NCI-H526 treated with DMSO at 0.1 percent for 48 hours (cell line): ENCODE measurements around the gene SIX5.
A peak's percentile ranks its signal among the peaks of the same experiment; 100 is the strongest.
"Not testable (repeated sequence)": the region's sequence is repeated elsewhere in the genome, so short reads cannot be mapped to it uniquely, and the experiment has no call there.

ENCODE experiments used
- DNase-seq: peaks from one replicate; lab custom pipeline; 2025; lab: John Stamatoyannopoulos, UW

SIX5 gene

GRCh38 chr19:45754323-45754722 lies 14.7 kb downstream of the SIX5 start:
- DNase-seq, result no peak

GRCh38 chr19:45753548-45753947 lies 15.5 kb downstream of the SIX5 start:
- DNase-seq, result no peak

GRCh38 chr19:45752639-45753038 lies 16.4 kb downstream of the SIX5 start:
- no peak for DNase-seq

GRCh38 chr19:45751483-45751882 lies 17.6 kb downstream of the SIX5 start:
- DNase-seq, result not testable (repeated sequence)

- no peak for DNase-seq
These were observed 21.5 kb downstream of the SIX5 start for GRCh38 chr19:45747513-45747912.

GRCh38 chr19:45746866-45747265 lies 22.2 kb downstream of the SIX5 start:
- no peak for DNase-seq

- DNase-seq, result no peak
These were observed 23.4 kb downstream of the SIX5 start for GRCh38 chr19:45745606-45746005.

- DNase-seq, result no peak
These were observed 26.1 kb downstream of the SIX5 start for GRCh38 chr19:45742969-45743368.

GRCh38 chr19:45739498-45740439 lies 29.3 kb downstream of the SIX5 start:
- DNase-seq, result no peak

GRCh38 chr19:45733160-45733810 lies 35.8 kb downstream of the SIX5 start, which contains the start of gene MEIOSIN:
Gene MEIOSIN, plus strand, starts transcription at chr19:45733439. Its CDS starts 1,938 bp downstream, at chr19:45735377.
- no peak for DNase-seq

- peak; percentile 97 for DNase-seq
These were observed 38.4 kb downstream of the SIX5 start, which contains the start of gene FBXO46 for GRCh38 chr19:45730368-45731288. Gene FBXO46, minus strand, starts transcription at chr19:45730896. Its CDS starts 17,401 bp downstream, at chr19:45713495.

- no peak for DNase-seq
These were observed 39.2 kb downstream of the SIX5 start for GRCh38 chr19:45729800-45730290.

GRCh38 chr19:45728683-45729082 lies 40.4 kb downstream of the SIX5 start:
- DNase-seq, result not testable (repeated sequence)

- DNase-seq, result not testable (repeated sequence)
These were observed 49.0 kb downstream of the SIX5 start for GRCh38 chr19:45720065-45720464.

GRCh38 chr19:45717983-45718650 lies 50.9 kb downstream of the SIX5 start:
- no peak for DNase-seq

- peak; percentile 96 for DNase-seq
These were observed 51.7 kb downstream of the SIX5 start for GRCh38 chr19:45717131-45717982.

GRCh38 chr19:45716359-45717130 lies 52.5 kb downstream of the SIX5 start:
- DNase-seq, result no peak

- DNase-seq, result no peak
These were observed 53.9 kb downstream of the SIX5 start for GRCh38 chr19:45715139-45715538.
